OCI-LY1 (cell line): ENCODE data around the gene HIBADH.

Source experiments
- H2AFZ ChIP-seq: fragments of 200-600 bp; sonication (generic), shearing (Covaris generic); 2 replicates; pipeline ENCODE4 v1.6.0; 2014; ENCODE audit warnings: antibody characterized with exemption, mild to moderate bottlenecking, low read length
- H3F3A ChIP-seq: fragments of 200-600 bp; sonication (generic), shearing (Covaris generic); 2 replicates; pipeline ENCODE4 v1.6.0; 2014; ENCODE audit warnings: mild to moderate bottlenecking, antibody characterized with exemption, low read length, moderate library complexity; ENCODE audit not compliant: insufficient read depth
- H3K27ac ChIP-seq: fragments of 200-600 bp; sonication (generic); 2 replicates; pipeline ENCODE4 v1.5.1; 2014; ENCODE audit warnings: low read length, mixed run types, mild to moderate bottlenecking, low read depth; ENCODE audit not compliant: poor library complexity, severe bottlenecking
- H3K27me3 ChIP-seq: fragments of 200-600 bp; sonication (generic); 2 replicates; pipeline ENCODE4 v1.6.0; 2014; ENCODE audit warnings: antibody characterized with exemption, mild to moderate bottlenecking, low read length, moderate library complexity; ENCODE audit not compliant: insufficient read depth
- H3K36me3 ChIP-seq: fragments of 200-600 bp; sonication (generic); 2 replicates; pipeline ENCODE4 v1.6.1; 2014; ENCODE audit warnings: mild to moderate bottlenecking, antibody characterized with exemption, low read length, moderate library complexity, mixed read lengths; ENCODE audit not compliant: insufficient read depth
- H3K4me1 ChIP-seq: fragments of 200-600 bp; sonication (generic); 2 replicates; pipeline ENCODE4 v1.5.1; 2014; ENCODE audit warnings: mild to moderate bottlenecking, low read length, moderate library complexity; ENCODE audit not compliant: insufficient read depth, severe bottlenecking
- H3K4me2 ChIP-seq: fragments of 200-600 bp; sonication (generic), shearing (Covaris generic); 2 replicates; pipeline ENCODE4 v1.6.1; 2014; ENCODE audit warnings: low read length
- H3K4me3 ChIP-seq: fragments of 200-600 bp; sonication (generic); 2 replicates; pipeline ENCODE4 v1.5.1; 2014; ENCODE audit warnings: low read length, low read depth, mild to moderate bottlenecking, mixed read lengths; ENCODE audit not compliant: poor library complexity, severe bottlenecking
- H3K79me2 ChIP-seq: fragments of 200-600 bp; shearing (Covaris generic); 2 replicates; pipeline ENCODE4 v1.6.1; 2016; ENCODE audit warnings: mixed run types, low read length, mixed read lengths; ENCODE audit not compliant: insufficient read depth
- H3K9ac ChIP-seq: fragments of 200-600 bp; sonication (generic), shearing (Covaris generic); 2 replicates; pipeline ENCODE4 v1.6.1; 2014; ENCODE audit warnings: mild to moderate bottlenecking, low read length, mixed read lengths
- H3K9me2 ChIP-seq: fragments of 200-600 bp; sonication (generic), shearing (Covaris generic); 2 replicates; pipeline ENCODE4 v1.6.1; 2014; ENCODE audit warnings: low read depth, mild to moderate bottlenecking, low read length, mixed read lengths
- H3K9me3 ChIP-seq: fragments of 200-600 bp; shearing (Covaris generic); 2 replicates; pipeline ENCODE4 v1.6.1; 2014; ENCODE audit warnings: low read length, mixed read lengths
- H4K20me1 ChIP-seq: fragments of 200-600 bp; sonication (generic), shearing (Covaris generic); 2 replicates; pipeline ENCODE4 v1.6.0; 2016; ENCODE audit warnings: mild to moderate bottlenecking, low read length; ENCODE audit not compliant: insufficient read depth
- EZH2 ChIP-seq: fragments of 200-600 bp; sonication (generic), shearing (Covaris generic); IDR thresholded peaks from 2 replicates; pipeline ENCODE4 v1.8.0; 2017; ENCODE audit warnings: borderline replicate concordance, mixed run types, mild to moderate bottlenecking, antibody characterized with exemption, low read length, moderate library complexity, mixed read lengths
- TF ChIP-seq, protein P1 (sequence below): fragments of 200-600 bp; sonication (generic), shearing (Covaris generic); IDR thresholded peaks from 2 replicates; pipeline ENCODE4 v1.5.1; 2017; ENCODE audit warnings: mild to moderate bottlenecking, antibody characterized with exemption, low read length, moderate library complexity, mixed read lengths

Gene HIBADH

GRCh38 chr7:27546610-27547009, 116.1 kb downstream of the HIBADH start:
- H3K4me2 ChIP-seq = no peak overlapping the region
- no peak overlapping the region for H3K9ac ChIP-seq

GRCh38 chr7:27535795-27536194, 126.9 kb downstream of the HIBADH start:
- Histone ChIP-seq H3K4me1 (no peaks in the 10 kb centered on the region), H3K9me2 (no peaks in the 10 kb centered on the region), H3K9ac (no peak overlapping the region), H3K9me3 (0 out of 2 replicates have a peak, but pooled peaks cover 2% of the 10 kb centered on the region), H3K4me3 (no peak overlapping the region), H4K20me1 (no peaks in the 10 kb centered on the region), H3K27me3 (no peaks in the 10 kb centered on the region), H3K79me2 (no peaks in the 10 kb centered on the region), H3K36me3 (peaks cover 29% of the 10 kb centered on the region), H3K27ac (no peak overlapping the region), H3F3A (no peaks in the 10 kb centered on the region), H3K4me2 (no peak overlapping the region), H2AFZ (no peak overlapping the region)
- TF ChIP-seq, protein P1, sequence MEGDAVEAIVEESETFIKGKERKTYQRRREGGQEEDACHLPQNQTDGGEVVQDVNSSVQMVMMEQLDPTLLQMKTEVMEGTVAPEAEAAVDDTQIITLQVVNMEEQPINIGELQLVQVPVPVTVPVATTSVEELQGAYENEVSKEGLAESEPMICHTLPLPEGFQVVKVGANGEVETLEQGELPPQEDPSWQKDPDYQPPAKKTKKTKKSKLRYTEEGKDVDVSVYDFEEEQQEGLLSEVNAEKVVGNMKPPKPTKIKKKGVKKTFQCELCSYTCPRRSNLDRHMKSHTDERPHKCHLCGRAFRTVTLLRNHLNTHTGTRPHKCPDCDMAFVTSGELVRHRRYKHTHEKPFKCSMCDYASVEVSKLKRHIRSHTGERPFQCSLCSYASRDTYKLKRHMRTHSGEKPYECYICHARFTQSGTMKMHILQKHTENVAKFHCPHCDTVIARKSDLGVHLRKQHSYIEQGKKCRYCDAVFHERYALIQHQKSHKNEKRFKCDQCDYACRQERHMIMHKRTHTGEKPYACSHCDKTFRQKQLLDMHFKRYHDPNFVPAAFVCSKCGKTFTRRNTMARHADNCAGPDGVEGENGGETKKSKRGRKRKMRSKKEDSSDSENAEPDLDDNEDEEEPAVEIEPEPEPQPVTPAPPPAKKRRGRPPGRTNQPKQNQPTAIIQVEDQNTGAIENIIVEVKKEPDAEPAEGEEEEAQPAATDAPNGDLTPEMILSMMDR = no peak

More at GRCh38 chr7:27546610-27547009, 116.1 kb downstream of the HIBADH start:
- H3K27me3 ChIP-seq = no peaks in the 10 kb centered on the region
- TF ChIP-seq EZH2 = no peak
- TF ChIP-seq, protein P1 = no peak
- H3K4me3 ChIP-seq = no peak overlapping the region
- no peak overlapping the region for H2AFZ ChIP-seq
- H3K79me2 ChIP-seq = no peaks in the 10 kb centered on the region
- H3F3A ChIP-seq = no peaks in the 10 kb centered on the region
- no peaks in the 10 kb centered on the region for H4K20me1 ChIP-seq
- no peaks in the 10 kb centered on the region for H3K4me1 ChIP-seq
- H3K36me3 ChIP-seq = peaks cover 15% of the 10 kb centered on the region
- no peaks in the 10 kb centered on the region for H3K9me3 ChIP-seq
- no peak overlapping the region for H3K27ac ChIP-seq
- no peaks in the 10 kb centered on the region for H3K9me2 ChIP-seq

GRCh38 chr7:27533652-27534081, 129.0 kb downstream of the HIBADH start:
- H3K9ac ChIP-seq = no peak overlapping the region
- no peaks in the 10 kb centered on the region for H3K4me1 ChIP-seq
- H3F3A ChIP-seq = no peaks in the 10 kb centered on the region
- H4K20me1 ChIP-seq = no peaks in the 10 kb centered on the region
- H3K9me3 ChIP-seq = no peaks in the 10 kb centered on the region
- H3K27me3 ChIP-seq = no peaks in the 10 kb centered on the region
- H3K27ac ChIP-seq = no peak overlapping the region
- no peaks in the 10 kb centered on the region for H3K79me2 ChIP-seq
- H3K9me2 ChIP-seq = no peaks in the 10 kb centered on the region
- peaks cover 26% of the 10 kb centered on the region for H3K36me3 ChIP-seq
- H2AFZ ChIP-seq = no peak overlapping the region
- TF ChIP-seq, protein P1 = no peak
- TF ChIP-seq EZH2 = no peak
- H3K4me3 ChIP-seq = no peak overlapping the region
- no peak overlapping the region for H3K4me2 ChIP-seq
